Activated T-cell treated with anti-CD3 and anti-CD28 coated beads, Interleukin-2, amount 50 U/mL, for 48 hours (primary cell): ENCODE data around the gene NTPCR.

Source experiments
- DNase-seq, 2 experiments: peaks; one replicate each; pipeline ENCODE4 v3.0.0-alpha.2; 2020

NTPCR gene

DNA sequence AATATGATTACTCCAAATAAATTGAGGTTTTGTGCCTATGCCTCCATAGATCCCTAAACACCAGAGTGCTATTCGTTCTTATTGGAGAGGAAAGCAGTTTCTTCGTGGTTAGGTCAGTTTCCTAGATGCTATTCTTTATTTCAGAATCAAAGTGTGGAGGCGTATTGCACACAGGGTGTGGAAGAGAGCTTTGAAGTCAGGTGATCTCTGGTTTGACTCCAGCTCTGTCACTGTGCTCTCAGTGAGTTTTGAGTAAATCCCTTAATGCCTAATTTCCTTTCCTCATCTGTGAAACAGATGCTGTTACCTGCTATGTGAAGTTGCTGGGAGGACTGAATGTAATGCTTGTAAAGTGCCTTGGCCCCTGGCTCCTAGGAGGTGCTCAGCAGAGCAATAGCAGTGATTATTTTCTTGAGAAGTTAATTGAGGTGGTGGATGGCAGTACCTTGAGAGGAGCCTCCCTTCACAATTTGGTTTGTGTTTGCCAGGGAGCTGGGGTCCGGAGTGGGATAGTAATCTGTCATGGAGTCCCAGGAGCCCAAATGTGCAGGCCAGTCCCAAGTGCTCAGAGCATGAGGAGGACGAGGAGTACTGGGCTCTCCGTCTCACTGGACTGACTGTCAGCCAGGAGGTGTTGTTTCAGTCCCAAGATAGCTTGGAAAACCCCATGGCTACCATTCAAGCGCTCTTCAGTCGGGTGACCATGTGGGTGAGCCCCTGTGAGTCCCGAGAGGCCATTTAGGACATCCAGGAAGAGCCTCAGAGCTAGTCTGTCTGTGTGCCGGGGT, 14.9 kb downstream of the NTPCR start:
- no peak for DNase-seq

DNA sequence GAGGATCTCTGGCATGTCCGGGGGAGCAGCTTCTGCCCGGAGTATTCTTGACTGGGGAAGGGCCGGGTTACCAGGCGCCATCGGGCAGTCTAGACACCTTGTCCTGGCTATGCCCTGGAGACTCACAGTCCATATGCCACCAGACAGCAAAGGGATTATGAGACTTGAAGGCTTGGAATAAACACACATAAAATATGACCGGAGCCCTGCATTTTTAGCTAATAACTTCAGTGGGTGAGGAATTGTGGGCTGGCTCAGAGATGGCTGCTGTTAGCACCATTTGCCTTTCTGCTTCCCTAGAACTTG, 15.5 kb downstream of the NTPCR start:
- no peak for DNase-seq

DNA sequence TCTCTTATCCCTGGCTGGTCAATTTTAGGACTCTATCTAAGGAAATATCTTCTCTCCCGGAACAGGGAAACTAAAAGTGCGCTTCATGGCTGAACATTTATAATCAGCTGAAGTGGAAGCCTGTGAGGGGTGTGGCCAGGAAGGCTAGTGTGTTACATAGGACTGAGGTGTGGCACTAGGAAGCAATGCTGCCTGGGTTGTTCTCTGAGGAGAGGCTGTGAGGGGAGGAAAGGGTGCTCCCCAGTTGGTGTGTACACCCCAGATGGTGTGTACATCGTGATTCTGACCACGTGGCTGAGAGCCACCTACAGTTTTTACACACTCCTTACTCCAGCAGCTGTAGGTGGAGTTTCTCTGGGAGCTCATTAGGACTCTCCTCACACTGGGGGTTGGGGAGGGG, 16.3 kb downstream of the NTPCR start:
- no peak for DNase-seq

DNA sequence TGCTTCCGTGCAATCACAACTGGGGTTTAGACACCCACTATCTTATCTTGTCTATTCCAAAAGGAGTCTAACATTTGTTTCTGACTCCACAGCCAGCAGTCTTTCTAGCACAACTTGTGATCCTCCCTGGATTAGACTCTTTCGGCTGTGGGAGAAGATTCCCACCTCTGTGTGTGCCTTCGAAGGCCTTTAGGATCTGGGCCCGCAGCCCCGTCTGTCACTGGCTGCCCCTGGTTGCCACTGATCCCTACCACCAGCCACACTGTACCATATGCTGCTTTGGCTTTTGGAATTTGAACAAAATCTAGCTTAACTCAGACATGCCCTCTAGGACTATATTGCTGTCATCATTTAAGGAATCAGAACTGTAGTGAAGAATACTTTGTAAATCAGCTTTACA, 18.0 kb downstream of the NTPCR start:
- DNase-seq: no peak

DNA sequence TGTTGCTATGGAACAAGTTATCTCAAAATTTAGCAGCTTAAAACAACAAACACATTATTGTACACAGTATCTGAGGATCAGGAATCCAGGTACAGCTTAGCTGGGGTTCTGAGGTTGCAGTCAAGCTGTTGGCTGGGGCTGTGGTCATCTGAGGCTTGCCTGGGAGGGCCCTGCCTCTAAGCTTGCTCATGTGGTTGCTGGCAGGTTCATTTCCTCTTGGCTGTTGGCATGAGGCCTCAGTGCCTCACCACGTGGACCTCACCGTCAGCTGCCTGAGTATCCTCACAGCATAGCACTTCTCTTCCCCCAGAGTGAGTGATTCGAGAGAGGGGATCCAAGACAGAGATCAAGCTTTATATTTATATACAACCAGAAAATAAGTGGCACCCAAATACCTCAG, 18.6 kb downstream of the NTPCR start:
- DNase-seq: no peak

DNA sequence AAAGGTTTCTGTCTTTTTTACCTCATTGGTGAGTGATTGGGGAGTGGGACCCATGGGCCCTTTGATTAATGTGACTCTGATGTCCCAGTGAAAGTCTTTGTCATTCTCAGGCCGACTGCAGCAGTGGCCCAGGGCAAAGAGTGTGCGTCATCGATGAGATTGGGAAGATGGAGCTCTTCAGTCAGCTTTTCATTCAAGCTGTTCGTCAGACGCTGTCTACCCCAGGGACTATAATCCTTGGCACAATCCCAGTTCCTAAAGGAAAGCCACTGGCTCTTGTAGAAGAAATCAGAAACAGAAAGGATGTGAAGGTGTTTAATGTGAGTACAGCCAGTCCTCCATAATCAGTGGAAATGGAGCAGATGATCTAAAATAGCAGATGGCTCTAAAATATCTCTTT, 19.4 kb downstream of the NTPCR start:
- no peak for DNase-seq

DNA sequence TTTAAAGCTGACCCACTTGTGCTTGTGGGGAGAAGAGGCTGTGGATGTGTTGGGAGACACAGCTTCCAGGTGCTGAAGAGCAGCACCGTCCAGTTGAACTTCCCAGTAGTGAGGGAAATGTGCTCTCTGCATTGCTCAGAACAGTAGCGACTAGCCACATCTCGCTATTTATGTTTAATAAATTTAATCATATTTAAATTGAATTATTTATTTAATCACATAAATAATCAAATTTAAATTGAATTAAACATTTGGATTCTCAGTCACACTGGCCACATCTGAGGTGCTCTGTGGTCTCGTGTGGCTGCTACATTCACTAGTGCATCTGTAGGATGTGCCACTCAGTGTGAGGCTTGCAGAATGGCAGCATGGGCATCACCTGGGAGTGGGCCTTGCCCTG, 20.1 kb downstream of the NTPCR start:
- no peak for DNase-seq

DNA sequence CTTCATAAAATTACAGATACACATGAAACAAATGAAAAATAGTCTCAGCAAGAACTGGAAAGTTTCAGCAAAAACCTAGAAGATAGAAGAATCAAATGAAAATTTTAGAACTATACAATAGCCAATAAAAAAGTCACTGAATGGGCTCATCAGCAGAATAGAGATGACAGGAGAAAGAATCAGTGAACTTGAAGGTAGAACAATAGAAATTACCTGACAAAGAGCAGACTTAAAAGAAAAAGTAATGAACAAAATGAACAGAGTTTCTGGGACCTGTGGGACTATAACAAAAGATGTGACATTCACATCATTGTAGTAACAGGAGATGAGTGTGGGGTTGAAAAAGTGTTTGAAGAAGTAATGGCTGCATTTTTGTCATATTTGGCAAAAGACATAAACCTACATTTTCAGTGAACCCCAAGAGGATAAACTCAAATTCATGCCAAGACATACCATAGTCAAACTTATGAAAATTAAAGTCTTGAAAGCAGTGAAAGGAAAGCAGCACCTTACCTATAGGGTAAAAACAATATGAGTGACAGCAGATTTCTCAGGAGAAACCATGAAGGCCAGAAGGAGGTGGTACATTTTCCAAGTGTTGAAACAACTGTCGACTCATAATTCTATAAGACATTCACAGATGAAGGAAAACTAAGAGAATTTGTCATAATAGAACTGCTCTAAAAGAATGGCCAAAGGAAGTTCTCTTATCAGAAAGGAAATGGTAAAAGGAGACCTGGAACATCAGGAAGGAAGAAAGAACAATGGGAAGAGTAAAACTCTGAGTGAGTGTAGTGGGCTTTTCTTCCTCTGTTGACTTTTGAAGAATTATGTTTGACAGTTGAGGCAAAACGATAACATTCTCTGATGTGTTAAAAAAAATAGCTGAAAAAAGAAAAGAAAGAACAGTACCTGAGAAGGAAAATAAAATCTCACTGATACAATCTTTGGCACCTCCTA, 23.5 kb downstream of the NTPCR start:
- DNase-seq: no peak

DNA sequence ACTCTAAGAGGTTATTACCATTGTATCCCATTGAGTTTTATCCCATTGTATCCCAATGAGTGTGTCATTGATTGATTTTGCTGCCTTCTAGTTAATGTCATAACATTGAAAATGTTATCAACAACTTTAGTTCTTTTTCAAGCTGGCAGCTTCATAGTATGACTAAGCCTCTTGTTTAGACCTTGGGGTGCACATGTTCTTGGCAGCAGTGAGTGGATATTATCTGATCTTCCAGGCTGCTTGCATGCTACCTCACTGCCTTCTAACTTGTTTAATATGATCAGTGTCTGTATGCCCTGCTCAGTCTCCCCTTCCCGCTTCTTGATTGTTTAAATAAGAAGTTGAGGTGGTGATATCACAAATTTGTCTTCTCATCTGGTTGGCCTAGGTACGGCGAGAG, 24.6 kb downstream of the NTPCR start:
- DNase-seq: no peak

DNA sequence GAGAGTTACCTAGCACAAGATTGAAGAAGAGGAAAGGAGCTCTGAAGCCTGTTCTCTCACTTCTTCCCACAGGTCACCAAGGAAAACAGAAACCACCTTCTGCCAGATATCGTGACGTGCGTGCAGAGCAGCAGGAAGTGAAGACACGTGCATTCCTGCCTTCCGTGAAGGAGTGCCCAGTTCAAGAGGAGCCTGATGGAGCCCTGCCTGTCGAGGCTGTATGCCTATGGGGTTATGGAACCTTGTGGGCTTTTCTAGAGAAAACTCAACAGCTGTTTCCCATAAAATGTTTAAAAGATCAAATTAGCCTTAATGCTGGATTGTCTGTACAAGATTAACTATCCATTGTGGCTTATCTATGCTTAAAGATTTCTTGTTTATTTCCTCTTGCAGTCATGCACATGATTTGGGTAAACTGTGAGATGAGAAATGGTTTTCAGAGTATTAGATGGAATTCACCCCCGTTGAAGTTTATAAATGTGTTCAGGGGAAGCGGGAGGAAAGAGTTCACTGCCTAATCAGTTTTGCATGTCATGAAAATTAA, 27.8 kb downstream of the NTPCR start:
- DNase-seq: no peak

DNA sequence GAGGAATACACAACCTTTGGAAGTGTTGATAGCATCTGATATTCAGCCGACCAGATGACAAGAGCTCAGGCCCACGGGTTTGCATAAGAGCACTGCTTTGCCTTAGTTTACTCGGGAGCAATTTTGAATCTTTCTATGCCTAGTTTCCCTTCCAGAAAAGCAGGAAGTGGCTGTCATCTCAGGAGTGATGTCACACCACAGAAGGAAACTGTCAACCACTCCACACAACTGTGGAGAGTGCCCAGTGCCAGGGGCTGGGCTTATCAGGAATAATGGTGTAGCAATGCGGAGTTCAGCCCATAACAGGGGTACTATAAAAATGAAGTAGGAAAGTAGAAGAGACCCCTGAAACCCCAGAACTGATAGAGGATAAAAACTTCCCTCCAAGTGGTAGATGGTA, 28.4 kb downstream of the NTPCR start:
- DNase-seq: no peak

DNA sequence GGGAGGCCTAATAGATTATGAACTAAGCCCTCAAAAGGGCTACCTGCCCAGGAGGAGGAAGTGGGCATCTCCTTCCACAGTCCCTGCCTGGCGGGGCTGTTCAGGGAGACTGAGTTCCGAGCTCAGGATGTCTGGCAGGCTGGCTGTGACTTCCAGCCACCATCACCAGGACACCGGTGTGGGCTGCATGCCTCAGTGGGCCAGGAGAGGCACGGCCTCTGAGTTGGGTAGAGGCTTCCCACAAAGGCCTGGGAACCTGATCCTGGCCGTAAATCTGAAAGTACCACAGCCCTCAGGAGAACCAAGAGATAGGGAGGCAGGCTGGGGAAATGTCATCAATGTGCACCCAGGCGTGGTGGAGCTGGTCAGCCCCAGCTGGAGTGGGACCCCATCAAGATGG, 29.1 kb downstream of the NTPCR start:
- no peak for DNase-seq

DNA sequence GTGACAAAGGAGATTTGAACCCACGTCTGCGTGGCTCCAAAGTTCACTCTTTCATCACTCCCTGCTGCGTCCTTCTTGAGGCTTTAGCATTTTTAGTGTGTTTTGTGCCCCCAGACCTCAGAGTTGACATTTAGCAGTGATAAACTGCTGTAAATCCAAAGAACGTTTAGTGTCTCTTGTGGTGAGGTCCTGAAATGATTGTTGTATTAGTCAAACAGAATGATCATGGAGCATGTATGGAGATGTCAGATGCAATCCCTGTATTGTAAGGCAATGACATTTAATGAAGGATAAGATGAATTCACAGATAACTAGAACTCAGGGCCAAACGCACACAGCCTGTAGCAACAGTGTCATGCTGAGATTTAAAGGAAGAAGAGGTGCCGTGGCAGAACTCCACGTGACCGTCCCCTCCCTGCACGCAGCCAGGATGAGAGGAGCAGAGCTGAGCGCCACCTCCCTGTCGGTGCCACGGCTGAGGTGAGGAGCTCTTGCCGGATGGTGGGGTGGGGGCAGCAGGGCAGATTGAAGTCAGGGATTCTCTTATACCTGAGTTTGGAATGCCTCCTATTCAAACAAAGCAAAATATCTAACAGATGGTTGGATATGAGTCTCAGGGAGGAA, 30.1 kb downstream of the NTPCR start:
- DNase-seq: no peak

DNA sequence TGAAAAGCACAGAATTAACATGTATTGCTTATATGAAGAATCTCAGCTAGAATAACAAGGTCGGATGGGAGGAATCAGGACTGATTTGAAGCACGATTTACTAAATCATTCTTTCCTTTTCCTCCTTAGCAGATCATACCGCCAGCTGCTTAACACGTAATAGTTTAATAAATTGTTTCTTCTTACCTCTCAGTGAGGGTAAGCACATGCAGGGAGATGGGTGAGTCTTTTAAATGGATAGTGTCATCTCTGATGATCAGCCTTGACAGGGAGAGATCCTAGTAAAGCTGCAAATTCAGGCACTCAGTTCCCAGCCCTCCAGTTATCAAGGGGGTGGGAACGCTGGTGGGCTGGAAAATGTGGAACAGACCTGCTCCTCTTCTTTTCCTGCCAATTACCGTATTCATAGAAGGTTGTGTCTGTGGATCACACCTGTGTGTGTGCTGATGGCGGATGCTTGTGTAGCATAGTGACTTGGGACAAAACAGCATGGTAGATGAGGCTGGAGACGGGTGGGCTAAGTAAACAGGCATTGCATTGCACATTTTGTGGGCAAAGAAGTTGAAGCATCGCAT, 30.7 kb downstream of the NTPCR start:
- no peak for DNase-seq

DNA sequence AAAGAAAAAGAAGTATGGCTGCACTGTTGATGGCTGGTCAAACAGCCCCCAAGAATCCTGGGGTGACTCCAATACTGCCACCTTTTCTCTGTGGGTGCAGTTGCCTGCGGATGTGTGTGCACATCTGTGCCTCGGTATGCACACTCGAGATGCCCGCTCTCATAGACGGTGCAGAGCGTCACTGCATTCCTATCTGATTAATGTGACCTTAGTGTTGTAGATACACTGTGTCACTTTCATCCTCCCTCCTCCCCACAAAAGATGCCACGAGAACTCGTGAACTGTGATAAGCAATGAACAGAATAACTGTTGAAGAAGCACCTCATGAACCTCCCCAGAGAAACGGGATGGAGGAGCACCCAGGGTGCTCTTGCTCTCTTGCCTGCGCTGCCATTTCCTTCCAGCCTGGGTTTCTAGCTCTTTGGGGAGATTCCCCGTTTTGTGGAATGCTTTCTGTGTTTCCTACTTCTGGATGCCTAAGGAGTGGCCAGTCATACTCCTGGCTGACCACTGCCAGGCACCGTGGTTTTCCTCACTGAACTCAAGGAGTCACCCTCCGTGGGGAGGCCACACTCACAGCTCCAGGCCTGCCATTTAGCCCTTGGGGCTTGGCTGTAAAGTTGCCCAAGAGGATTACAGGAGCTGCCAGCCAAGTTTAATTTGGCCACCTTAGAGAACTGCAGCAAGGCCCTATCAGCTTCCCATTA, 32.0 kb downstream of the NTPCR start:
- DNase-seq: no peak

DNA sequence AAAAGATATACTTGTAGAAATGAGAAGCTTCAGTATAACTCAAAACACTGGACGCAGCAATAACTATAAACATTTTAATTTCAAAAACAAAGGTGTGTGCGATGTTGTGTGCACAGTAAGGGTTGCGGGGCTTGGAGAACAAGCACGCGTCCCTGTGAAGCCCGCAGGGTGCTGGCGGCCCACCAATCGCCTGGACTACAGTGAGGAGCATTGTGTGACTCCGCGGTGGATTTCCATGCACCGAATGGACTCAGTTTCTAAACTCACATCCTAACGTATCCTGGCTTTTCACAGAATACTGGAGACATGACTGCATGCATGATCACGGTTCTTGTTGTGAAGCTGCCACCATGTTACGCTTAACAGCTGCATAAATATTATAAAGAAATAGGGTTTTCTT, 33.0 kb downstream of the NTPCR start:
- no peak for DNase-seq

DNA sequence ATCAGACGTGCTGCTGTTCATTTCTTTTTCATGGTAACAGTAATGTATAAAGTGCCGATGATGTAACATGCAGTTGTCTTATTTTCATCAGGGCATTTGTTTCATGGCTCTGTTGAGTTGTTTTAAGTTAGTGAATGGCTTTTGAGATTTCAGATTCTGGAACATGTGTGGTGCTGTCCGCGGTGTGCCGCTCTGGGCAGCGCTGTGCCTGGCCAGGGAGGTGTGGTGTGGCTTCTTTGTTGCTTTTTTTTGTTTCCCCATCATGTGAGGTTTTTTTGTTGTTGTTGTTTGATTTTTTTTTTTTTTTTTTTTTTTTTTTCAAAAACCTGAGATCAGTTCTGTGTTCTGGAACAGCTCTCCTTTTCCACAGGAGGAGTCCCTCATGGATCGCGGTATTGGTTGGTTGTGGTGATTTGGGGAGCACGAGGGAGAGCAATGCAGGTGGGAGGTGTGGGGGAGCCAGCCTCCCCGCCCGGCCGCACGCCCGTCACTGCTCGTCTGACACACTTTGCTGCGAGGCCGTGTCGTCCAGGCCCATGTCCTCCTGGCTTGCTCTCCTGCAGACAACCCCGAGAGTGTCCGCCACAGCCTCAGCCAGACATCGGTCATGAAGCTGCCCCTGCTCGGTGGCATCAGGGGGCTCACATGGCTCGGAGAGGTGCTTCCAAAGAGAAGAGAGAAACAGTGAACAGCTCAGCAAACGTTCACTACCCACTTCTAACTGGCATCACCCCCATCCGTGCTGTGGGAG, 33.6 kb downstream of the NTPCR start:
- no peak for DNase-seq

DNA sequence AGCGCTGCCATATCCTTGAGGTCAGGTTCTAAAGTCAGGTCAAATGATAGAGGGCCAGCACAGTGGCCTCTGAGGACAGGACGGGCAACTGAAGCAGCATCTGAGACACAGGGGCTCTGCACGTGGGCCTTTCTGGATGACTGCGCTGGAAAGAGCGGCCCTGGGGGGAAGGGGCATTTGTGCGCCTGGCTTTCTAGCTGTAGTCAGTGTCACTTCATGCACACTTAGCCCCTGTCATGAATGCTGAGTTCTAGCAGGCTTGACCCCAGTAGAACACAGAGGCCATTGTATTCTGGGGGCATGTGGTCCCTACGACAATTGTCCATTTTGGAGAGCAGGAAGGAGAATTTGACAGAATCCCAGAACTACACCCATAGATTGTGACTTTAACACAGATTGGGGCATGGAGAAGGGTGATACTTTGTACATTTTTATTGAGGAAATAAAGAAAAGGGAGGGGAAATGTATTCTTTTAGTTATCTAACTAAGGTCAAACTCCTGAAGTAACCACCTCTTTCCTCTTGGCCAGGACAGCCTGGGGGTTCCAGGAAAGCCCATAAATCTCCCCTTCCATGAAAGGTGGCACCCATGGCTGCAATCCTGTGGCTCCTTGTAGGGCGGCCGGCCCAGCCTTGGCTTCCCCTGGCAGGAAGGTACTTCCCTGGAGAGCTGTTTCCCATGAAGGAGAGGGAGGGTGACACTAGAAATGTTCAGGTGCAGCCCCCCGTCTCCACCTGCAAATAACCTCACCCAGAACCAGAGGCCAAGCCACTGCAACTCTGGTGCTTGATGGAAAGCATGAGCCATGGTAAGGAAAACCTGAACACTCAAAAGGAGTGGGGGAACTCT, 34.4 kb downstream of the NTPCR start:
- DNase-seq: no peak

DNA sequence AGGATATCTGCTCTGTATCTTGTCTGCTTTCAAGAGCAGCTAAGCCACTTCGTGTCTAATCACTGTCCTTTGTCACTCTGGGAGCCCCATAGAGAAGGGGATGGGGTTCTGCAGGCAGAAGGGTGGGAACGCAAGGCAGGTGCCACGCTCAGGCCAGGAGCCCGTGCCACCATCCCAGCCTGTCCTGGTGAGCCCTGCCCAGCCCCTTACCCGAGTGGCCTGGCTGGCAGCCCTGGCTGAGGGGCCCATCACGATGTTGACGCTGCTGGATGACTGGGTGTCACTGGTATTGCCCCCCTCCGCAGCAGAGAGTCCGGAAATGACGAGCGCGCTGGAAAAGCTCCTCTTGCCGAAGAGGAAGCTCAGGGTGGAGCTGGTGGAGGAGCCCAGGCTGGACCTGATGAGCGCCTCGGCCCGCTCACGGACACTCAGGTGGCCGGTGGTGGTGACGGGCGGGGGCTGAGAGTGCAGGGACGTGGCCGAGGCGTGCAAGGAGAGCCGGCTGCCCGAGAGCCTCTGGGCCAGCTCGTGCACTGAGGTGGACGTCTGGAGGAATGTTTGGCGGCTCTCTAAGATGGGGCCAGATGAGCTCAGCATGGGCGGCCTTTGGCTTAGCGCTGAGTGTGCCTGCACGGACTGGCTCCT, 35.6 kb downstream of the NTPCR start:
- DNase-seq: no peak

DNA sequence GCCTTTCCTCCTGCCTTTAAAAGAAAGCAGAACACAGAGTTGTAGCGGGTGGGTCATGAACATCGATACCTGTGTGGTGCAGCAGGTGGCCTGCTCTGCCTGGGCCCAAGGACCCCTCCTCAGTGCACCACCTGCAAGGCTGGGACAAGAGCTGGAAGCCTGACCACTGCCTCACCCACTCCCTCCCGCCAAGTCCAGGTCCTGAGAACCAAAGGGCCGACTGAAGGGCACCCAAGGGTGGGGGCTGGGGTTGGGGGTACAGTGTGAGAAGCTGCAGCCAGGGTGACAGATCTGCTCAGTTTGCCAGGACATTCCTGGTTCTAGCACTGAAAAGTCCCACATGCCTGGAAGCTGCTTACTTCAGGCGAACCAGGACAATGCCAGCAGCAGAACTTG, 36.1 kb downstream of the NTPCR start:
- DNase-seq: no peak
